Loucy (cell line): Measurements from ENCODE around the gene RHBDF1.

Experiments
- CTCF ChIP-seq: fragments of 200-600 bp; sonication (generic); conservative IDR thresholded peaks from 2 replicates; pipeline ENCODE4 v1.5.1; 2014; ENCODE audit warnings: mild to moderate bottlenecking, antibody characterized with exemption, low read length
- EZH2phosphoT487 ChIP-seq: fragments of 200-600 bp; IDR thresholded peaks from 2 replicates; pipeline ENCODE4 v1.6.1; 2018; ENCODE audit warnings: antibody characterized with exemption, mild to moderate bottlenecking, moderate library complexity, borderline replicate concordance

DNA sequence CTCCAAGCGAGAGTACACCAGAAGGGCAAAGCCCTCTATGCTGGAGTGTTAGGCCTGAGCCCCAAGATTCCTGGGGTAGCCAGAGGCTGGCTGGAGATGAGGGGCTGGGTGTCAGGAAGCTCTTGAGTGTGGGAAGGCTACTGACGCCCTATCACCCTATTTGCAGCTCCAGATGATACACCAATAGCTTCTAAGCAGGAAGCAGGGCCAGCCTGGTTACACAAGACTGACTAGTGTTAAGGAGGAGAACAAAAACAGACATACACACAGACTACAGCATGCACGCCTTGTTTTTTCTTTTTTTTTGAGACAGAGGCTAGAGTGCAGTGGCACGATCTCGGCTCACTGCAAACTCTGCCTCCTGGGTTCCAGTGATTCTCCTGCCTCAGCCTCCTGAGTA, 34.9 kb downstream of the RHBDF1 start:
- TF ChIP-seq CTCF (no peak), EZH2phosphoT487 (no peak)
